CD4-positive, alpha-beta T cell treated with Interleukin-12 subunit alpha and Interleukin-12 subunit beta, for 1 hour (primary cell): ENCODE measurements around the gene SNX30.

Experiments used
- DNase-seq: peaks from one replicate; pipeline ENCODE4 v3.0.0-alpha.2; 2020

SNX30 gene

DNA sequence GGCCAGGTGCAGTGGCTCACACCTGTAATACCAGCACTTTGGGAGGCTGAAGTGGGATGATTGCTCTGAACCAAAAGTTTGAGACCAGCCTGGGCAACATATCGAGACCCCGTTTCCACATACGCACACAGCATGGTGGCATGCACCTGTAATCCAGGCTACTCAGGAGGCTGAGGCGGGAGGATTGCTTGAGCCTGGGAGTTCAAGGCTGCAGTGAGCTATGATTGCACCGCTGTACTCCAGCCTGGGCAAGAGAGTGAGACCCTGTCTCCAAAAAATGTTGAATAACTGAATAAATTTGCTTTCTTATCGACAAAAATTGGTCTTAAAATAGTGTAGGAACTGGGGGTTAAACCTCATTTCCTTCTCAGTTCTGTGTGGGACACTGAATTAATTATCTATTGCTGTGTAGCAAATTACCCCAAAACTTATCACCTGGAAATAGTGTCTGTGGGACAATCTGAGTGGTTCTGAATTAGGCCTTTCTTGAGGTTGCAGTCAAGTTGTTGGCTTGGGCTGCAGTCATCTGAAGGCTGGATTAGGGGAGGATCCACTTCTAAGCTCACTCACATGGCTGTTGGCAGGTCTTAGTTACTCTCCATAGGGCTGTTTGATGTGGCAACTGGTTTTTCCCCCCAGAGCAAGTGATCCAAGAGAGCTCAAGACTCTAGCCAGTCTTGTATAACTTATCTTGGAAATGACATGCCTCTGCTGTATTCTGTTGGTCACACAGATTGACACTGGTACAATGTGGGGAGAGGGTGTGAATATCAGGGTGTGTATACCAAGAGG is 2.0 kb downstream of the SNX30 start:
- no peak for DNase-seq

DNA sequence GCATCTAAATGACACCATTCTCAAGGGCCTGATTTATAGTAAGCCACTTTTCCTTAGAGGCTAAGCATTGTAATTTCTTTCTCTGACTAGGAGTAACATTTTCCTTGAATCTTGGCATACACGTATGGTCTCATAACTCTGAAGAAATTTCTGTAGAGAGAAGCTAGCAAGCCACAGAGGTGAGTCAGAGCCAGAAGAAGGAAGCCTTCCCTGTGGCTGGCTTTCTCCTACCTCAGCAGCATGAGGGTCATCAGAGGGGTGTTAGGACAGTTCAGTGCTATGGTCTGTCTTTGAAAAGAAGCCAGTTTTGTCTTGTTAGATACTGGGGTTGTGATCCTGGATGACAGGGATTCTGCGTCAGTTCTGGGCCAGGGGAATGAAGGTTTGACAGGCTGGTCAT is 3.2 kb downstream of the SNX30 start:
- DNase-seq = no peak

DNA sequence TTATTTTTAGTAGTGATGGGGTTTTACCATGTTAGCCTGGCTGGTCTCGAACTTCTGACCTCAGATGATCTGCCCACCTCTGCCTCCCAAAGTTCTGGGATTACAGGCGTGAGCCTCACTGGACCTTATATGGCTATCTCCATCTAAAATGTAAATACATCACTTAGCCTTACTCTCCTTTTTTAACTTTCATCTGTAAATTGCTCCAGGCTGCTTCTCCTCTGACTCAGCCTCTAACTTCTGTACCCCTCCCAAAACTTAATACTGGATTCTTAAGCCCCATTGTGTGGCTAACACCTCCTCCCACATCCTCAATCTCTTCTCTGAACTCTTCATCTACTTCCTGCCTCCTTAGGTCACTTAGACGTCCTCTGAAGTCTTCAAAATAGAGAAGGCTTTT is 4.0 kb downstream of the SNX30 start:
- DNase-seq = peak; percentile 64

DNA sequence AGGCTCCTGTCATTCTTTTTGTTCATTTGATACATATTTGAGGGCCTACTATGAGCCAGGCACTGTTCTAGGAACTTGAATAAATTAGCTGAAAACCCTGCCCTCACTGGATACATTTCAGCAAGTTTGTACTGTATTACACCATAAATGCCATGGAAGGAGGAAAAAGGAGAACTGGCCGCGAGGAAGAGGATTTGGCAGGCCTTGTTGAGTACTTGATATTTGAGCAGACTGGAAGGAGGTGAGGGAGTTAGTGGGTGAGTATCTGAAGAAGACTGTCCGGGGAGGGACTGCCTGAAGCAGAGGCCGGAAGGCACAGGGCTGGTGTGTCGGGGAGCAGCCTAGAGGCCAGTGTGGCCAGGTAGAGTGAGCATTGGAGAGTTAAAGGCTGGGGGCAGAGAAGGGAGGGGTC is 4.5 kb downstream of the SNX30 start:
- DNase-seq = no peak

DNA sequence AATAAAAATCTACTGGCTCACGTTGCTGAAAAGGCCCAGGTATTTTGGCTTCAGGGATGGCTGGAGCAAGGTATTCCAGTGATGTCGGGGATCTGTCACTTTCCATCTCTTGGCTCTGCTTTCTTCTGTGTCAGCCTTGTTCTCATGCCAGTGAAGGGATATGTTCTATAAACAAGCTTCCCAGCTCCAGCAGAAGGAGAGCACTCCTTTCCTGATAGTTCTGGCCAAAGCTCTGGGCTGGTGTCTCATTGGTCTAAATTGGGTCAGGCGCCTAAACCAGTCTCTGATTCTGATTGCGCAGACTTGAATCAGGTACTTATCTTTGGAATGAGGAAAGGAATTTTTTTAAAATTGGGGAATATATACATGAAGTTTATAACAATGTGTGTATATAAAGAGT is 5.1 kb downstream of the SNX30 start:
- no peak for DNase-seq

DNA sequence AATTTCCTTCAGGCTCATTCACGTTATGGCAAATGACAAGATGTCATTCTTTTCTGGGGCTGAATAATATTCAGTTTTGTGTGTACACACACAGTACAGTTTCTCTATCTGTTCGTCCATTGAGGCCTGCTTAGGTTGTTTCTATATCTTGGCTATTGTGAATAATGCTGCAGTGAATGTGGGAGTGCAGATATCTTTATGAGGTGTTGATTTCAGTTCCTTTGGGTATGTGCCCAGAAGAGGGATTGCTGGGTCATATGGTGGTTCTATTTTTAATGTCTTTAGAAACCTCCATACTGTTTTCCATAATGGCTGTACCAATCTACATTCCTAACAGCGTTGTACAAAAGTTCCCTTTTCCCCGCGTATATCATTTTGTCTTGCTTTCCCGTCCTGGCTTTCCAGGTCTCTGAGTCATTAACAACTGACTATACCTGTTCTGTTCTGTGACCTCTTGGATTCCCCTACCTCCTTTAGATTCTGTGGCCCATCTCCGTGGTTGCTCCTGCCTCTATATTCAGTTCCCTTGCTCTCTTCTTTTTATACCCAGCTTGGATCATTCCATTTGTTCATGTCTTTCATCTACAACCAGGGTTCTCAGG is 6.8 kb downstream of the SNX30 start:
- no peak for DNase-seq

DNA sequence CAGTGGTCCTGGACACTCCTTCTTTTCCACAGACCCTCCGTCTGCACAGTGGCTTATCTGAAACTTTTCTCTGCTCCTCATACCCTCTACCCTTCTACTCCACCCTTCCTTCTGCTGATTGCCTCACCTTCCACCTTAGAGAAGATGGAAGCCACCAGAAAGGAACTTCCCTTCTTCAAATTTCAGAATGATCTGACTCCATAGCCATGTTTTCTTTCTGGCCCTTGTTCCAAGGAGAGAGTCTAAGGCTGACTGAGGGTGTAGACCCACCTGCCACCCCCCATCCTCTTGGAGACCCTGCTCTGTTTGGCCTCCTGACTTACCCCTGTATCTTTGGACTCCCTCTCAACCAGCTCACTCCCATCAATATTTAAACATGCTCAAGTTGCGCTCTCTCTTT is 7.4 kb downstream of the SNX30 start:
- no peak for DNase-seq

DNA sequence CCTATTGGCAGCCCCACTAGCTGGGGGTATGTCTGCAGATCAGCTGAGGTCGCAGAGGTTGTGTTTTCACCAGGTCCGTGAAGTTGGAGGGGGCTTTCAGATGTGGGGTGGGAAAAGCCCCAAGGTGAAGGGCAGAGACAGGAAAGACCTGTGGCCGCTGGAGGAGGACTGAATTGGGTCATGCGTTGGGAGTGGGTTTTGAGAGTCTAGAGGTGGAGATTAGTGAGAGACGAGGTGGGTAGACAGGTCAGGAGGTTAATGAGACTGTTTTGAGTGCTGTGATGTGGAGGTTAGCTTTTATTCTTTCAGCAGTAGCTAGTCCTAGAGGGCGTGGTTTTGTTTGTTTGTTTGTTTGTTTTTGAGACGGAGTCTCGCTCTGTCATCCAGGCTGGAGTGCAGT is 10.3 kb downstream of the SNX30 start:
- DNase-seq = no peak

DNA sequence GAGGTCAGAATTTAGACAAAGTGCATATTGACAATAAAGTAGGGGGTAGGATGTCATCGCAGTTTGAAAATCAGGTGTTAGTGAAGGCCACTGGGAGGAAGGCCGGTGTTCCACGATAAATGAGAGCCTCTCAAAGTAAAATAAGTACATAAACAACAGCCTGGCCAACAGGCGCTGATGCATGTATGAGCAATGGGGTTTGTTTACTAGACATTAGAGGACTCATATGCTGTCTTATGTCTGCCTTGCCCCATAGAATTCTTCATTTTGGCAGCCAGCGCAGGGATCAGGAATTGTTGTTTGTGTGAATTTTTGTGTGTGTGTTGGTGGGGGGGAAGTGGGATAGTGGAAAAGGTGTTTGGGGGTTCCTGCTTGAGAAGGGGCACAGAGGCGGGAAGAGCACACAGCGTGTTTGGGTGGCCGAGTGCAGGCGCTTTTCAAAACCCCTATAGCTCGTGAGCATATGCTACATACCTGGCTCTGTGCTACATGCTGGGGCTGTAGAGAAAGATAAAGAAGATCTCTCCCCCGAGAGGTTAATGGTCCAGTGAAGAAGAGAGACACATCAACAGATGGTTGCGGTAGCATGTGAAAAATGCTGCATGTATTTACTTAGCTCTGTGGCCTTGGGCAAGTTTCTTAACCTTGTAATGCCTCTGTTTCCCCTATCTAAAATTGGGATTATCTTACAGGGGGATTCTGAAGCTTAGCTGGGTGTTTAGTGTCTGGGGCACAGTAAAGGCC is 11.5 kb downstream of the SNX30 start:
- no peak for DNase-seq

DNA sequence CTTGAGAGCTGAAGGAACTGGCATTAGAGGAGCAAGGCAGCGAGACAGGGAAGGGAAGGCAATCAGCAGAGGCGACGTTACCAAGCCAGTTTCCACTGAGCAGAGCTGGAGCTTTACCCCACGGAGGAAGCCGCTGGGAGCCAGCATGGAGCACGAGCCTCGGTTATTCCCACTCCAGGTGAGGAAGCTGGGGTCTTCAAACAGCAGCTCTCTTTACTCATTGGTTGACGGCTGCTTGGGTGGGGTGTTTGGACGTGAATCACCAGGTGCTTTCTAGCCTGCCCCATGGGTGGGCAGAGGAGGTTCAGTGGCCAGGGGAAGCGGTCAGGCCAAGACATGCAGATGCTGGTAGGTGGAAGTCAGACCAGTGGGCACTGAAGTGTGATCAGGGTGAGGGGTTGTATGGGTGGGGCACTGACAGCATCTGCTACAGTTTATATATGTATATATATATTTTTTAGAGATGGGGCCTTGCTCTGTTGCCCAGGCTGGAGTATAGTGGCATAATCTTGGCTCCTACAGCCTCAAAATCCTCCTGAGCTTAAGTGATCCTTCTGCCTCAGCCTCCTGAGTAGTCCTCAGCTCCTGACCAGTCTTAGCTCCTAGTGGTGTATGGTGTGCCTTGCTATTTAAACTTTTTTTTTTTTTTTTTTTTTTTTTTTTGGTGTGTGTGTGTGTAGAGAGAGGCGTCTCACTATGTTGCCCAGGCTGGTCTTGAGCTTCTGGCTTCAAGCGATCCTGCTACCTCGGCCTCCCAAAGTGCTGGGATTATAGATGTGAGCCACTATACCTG is 12.4 kb downstream of the SNX30 start:
- no peak for DNase-seq

DNA sequence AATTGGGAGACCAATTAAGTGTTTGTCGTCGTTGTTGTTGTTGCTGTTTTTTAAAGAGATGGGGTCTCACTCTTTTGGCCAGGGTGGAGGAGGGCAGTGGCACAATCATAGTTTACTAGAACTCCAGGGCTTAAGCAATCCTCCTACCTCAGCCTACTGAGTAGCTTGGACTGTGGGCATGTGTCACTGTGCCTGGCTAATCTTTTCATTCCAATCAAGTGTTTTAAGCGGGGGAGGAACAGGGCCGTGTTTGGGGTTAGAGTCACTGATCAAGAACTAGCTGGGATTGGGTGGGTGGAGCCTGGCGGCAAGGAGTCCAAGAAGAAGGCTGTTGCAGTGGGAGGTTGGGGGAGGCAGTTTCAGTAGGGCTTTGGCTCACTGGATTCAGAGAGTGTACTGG is 13.8 kb downstream of the SNX30 start:
- no peak for DNase-seq

DNA sequence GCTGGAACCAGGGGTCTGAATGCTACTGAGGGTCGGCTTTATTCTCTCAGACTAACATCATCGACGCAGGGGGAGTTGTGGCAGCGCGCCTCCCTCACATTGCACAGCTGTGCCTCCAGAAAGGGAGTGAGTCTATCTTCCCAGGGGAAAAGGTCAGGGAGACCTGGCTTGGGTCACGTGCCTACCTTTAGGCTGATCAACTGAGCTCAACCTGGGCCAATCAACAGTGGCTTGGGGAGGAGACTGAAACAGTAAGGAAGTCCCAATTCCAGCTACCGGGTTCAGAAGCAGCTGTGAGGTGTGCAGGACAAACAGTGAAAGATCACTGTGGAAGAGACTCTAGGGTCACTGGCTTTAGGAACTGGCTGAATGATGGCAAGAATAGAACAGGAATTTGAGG is 14.3 kb downstream of the SNX30 start:
- no peak for DNase-seq

DNA sequence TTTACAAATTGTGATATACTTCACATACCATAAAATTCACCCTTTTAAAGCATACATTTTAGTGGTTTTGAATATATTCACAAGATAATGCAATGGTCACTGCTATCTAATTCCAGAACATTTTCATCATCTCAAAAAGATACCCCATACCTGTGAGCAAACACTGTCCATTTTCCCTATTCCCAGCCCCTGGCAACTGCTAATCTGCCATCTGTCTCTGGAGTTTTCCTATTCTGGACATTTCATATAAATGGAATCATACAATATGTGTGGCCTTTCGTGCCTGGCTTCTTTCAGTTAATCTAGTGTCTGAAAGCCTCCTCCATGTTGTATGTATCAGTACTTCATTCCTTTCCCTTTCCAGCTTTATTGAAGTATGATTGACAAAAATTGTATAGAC is 14.7 kb downstream of the SNX30 start:
- no peak for DNase-seq

DNA sequence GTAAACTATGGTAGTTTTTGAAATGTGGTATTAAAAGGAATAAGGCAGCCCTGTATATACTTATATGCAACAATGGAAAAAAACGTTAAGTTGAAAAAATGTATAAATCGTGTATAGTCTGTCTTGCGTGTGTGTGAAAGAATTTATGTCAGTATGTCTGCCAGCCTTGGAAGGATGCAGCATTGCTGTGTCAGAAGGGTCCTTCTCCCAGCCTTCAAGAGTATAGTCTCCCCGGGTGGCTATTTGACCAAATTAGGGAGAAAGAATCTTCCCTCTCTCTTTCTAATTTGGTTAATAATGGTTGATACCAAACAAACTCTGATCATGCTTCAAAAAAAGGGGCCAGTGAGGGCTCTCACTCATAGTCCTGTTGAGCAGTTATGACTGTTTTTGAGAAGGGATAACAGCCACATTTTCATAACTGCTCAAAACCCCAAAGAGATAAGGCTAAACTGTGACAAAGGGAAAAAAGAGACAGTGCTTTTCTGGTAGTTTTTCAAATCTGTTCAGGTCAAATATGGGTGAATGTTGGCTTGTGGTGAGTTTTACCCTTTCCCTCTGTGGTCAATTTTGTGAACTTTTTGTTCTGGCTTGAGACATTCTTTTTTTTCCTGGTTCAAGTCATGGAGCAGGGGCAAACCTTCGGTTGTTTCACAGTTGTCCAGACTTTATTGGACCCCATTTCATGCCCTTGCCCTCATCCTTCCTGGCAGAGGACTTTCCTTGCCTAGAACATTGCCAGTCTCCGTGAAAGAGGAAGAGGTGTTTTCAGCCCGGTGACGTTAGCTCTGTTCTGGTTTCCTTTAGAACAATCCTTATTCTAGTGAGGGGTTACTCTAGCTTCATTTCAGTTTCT is 21.0 kb downstream of the SNX30 start:
- no peak for DNase-seq

DNA sequence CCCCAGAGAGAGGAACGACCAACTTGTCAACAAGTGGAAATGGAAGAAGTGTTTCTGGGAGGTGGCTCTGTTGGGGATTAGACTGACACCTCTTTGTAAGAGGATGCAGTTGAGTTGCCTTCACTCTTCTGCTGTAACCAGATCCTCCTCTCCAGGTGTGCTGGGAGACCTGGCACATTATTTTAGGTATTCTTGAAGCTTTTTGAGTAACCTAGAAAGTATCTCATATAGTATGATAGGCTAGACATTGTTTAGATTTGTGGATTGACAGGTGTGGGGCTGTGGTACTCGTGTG is 21.6 kb downstream of the SNX30 start:
- DNase-seq = no peak

DNA sequence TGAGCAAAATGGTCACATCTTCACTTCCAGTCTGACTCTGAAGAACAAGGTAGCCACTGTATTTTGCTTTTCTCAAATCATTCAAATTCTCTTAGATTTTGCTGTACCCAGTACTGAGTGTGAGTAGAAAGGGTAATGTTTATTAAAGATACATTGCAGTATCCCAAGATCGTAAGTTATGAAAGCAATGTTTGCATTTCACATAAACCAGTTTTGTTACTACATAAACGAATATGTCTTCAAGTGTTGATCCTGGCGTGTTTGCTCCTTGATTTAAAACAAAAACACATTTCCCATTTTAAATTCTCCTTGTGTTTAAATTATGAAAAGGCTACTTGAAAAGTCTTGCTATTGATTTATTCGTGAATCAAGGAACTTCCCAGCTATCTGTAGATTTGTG is 22.0 kb downstream of the SNX30 start:
- no peak for DNase-seq

DNA sequence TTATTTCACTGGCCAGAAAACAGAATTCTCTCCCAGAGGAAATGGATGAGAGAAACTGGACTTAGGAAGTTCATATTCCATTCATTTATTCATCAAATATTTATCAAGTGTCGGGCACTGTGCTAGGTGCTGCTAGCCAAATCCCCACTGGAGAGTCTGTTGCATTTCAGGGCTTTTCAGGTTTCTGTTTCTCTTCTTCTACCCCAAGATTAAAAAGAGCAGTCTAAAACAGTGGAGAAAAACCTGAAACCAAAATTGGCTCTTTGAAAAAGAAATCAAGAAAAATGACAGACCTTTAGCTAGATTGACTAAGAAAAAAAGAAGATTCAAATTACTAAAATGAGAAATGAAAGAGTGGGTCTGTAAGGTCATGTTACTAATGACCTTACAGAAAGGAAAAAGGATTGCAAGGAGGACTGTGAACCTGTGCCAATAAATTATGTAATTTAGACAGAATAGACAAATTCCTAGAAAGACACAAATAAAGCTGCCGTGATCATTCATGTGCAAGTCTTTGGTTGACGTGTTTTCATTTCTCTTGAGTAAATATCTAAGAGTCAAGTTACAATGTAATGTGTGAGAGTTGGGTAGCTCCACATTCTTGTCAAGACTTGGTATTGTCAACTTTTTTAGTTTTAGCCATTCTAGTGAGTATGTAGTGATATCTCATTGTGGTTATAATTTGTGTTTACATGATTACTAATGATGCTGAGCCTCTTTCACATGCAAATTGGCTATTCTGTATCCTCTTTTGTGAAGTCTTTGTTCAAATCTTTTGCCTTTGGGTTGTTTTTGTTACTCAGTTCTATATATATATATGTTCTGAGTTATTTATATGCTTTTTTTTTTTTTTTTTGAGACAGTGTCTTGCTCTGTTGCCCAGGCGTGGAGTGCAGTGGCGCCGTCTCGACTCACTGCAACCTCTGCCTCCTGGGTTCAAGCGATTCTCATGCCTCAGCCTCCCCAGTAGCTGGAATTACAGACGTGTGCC is 23.7 kb downstream of the SNX30 start:
- DNase-seq = no peak

DNA sequence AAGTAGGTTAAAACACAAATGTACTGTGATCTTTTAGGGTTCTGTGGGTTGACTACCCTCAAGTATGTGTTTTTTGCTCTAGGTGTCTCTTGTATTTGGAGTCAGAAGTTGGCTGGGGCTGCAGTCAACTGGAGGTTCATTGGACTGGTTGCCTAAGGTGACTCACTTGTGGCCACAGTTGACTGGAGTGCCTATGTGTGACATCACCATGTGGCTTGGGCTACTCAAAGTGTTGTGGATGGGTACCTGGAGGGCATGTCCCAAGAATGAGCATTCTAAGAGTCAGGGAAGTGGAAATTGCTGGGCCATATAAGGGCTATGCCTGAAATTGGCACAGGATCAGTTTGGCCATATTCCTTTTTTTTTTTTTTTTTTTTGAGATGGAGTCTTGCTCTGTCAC is 27.4 kb downstream of the SNX30 start:
- DNase-seq = no peak

DNA sequence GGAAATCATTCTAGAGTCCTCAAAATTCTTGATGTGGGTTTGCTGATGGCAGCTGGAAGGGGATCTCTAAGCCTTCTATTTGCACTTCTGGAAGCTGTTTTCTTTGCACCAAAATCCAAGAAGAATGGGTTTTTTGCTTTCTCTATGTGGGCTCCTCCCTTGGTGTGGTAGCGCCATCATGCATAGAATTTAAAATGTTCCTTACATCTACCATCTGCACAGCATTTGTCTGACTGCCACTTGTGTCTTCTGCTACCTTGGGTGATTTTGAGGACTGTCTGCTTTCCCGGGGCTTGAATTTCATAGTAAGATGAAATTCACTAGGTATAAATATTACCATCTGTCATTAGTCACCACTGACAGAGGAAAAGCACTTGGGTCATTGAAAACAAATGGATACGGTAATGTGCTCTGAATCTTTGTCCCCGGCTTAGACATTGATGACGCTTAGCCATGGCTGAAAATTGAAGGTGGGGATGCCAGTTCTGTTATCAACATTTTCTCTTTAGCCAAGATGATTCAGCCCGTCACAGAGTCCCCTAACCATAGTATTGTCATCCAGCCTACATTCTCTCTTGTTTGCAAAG is 30.0 kb downstream of the SNX30 start:
- DNase-seq = no peak

DNA sequence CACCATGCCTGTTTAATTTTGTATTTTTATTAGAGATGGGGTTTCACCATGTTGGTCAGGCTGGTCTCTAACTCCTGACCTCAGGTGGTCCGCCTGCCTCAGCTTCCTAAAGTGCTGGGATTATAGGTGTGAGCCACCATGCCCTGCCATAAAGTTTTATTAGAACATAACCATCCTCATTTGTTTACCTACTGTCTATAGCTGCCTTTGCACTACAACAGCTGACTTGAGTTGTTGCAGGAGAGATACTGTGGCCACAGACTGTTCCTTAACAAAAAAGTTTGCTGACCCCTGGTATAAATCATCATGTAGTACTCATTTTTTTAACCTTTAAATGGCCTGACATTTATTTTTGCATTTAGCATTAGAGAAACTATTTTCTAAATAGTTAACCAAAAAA is 31.7 kb downstream of the SNX30 start:
- DNase-seq = no peak

DNA sequence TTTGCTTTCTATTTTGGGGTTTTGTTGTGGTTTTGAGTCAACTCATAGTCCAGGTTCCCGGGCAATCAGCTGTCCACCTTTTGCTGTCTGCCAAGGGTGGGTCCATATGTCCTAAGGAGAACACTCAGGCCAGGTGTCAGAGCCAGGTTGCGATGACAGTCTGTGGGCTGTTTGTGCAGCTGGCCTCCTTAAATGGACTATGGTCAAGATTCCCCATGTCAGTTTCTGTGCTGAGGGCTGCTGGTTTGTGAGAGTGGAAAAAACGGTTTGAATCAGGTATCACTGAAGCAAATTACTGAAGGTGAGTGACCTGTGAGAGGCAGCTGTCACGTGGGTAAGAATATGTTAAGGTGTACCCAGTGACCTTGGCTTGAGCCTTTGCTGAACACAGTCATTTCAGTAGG is 33.0 kb downstream of the SNX30 start:
- no peak for DNase-seq
